ENCODE measurements around the gene PCNT. TPM values are rescaled to one million over a fixed set of nuclear protein-coding genes. Genes with fewer than 3 reads are reported as not detected.
"Not testable (repeated sequence)": the region's sequence is repeated elsewhere in the genome, so short reads cannot be mapped to it uniquely, and the experiment has no call there.

Gene PCNT
- total RNA-seq, 1 experiment from 2014 or later, result 5.2 TPM

- DNase-seq (ENCODE audit: low spot score), result no peak
Measured at GRCh38 chr21:46308431-46308830, 15.5 kb upstream of the PCNT start.

GRCh38 chr21:46310260-46310659 is 13.7 kb upstream of the PCNT start:
- not testable (repeated sequence) for DNase-seq (ENCODE audit: low spot score)

GRCh38 chr21:46311568-46311967 is 12.4 kb upstream of the PCNT start:
- no peak for DNase-seq (ENCODE audit: low spot score)

- no peak for DNase-seq (ENCODE audit: low spot score)
Measured at GRCh38 chr21:46312949-46313348, 11.0 kb upstream of the PCNT start.

GRCh38 chr21:46314441-46315020 is 9.4 kb upstream of the PCNT start:
- DNase-seq (ENCODE audit: low spot score), result no peak

GRCh38 chr21:46316708-46317324 is 7.1 kb upstream of the PCNT start:
- no peak for DNase-seq (ENCODE audit: low spot score)

- DNase-seq (ENCODE audit: low spot score), result no peak
Measured at GRCh38 chr21:46317710-46318463, 6.1 kb upstream of the PCNT start.

GRCh38 chr21:46318464-46318845 is 5.5 kb upstream of the PCNT start:
- DNase-seq (ENCODE audit: low spot score), result no peak

- no peak for DNase-seq (ENCODE audit: low spot score)
Measured at GRCh38 chr21:46319186-46319585, 4.8 kb upstream of the PCNT start.

GRCh38 chr21:46320331-46320801 is 3.6 kb upstream of the PCNT start:
- no peak for DNase-seq (ENCODE audit: low spot score)

- DNase-seq (ENCODE audit: low spot score), result no peak
Measured at GRCh38 chr21:46322351-46323226, 1.4 kb upstream of the PCNT start.

- no peak for DNase-seq (ENCODE audit: low spot score)
Measured at GRCh38 chr21:46323227-46323709, 688 bp upstream of the PCNT start.

GRCh38 chr21:46324390-46325072 is 575 bp downstream of the PCNT start:
- peak; percentile 61 for DNase-seq (ENCODE audit: low spot score)

GRCh38 chr21:46325073-46325912 is 1.3 kb downstream of the PCNT start:
- peak; percentile 56 for DNase-seq (ENCODE audit: low spot score)

GRCh38 chr21:46326110-46326703 is 2.3 kb downstream of the PCNT start:
- DNase-seq (ENCODE audit: low spot score), result no peak

GRCh38 chr21:46327711-46328110 is 3.8 kb downstream of the PCNT start:
- DNase-seq (ENCODE audit: low spot score), result no peak

GRCh38 chr21:46328151-46328550 is 4.2 kb downstream of the PCNT start:
- DNase-seq (ENCODE audit: low spot score), result no peak

GRCh38 chr21:46329796-46330195 is 5.8 kb downstream of the PCNT start:
- DNase-seq (ENCODE audit: low spot score), result no peak

- DNase-seq (ENCODE audit: low spot score), result no peak
Measured at GRCh38 chr21:46334351-46335140, 10.6 kb downstream of the PCNT start.

Measured in H4 (cell line).